Measurements from ENCODE around the gene CCAR1.
"Not testable (repeated sequence)": the region's sequence is repeated elsewhere in the genome, so short reads cannot be mapped to it uniquely, and the experiment has no call there.

CCAR1 gene

DNA sequence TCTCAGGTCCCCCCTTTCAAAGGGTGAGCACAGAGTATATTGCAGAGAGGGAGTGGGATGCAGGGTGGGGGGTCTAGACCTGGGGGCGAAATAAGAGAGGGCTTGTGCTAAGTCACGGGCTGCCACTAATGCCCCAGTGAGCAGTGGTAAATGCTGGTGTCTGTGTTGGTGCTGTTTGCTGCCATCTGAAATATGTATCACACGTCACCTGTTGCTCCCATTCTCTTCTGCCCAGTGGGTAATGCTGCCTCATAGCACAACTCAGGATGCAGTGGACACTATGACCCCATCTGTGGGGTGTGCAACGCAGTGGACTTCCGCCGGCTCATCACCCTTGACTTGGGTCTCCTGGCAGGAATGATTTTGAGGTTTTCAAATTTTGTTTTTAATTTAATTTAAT is 108.9 kb downstream of the CCAR1 start:
- no peak for DNase-seq

DNA sequence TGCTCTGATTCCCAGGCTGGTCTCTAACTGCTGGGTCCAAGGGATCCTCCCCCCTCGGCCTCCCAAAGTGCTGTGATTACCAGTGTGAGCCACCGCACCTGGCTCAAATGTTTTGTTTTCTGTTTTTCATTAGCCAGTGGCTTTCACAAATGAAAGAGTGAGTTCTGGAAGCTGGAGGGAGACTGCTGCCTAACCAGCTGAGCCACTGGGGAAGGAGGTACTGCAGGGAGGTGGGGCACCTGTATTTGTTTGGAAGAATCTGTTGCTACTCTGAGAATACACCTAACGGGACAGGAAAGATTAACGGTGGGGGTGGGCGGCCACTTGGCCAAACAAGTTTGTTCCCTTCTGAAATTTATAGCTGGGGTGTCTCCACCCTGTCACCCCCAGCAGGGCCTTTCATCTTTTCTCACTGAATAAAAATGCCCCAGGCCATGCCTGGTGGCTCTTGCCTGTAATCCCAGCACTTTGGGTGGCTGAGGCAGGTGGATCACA is 111.0 kb downstream of the CCAR1 start:
- DNase-seq = no peak

DNA sequence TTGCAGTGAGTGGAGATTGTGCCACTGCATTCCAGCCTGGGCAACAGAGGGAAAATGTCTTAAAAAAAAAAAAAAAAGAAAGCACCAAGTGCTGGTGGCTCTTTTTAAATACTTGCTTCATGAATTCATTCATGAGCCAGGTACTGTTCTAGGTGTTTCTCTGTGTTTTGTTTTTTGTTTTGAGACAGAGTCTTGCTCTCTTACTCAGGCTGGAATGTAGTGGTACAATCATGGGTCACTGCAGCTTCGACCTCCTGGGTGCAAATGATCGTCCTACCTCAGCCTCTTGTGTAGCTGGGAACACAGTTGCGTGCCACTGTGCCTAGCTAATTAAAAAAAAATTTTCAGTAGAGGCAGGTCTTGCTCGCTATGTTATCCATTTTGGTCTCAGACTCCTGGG is 111.6 kb downstream of the CCAR1 start:
- no peak for DNase-seq

DNA sequence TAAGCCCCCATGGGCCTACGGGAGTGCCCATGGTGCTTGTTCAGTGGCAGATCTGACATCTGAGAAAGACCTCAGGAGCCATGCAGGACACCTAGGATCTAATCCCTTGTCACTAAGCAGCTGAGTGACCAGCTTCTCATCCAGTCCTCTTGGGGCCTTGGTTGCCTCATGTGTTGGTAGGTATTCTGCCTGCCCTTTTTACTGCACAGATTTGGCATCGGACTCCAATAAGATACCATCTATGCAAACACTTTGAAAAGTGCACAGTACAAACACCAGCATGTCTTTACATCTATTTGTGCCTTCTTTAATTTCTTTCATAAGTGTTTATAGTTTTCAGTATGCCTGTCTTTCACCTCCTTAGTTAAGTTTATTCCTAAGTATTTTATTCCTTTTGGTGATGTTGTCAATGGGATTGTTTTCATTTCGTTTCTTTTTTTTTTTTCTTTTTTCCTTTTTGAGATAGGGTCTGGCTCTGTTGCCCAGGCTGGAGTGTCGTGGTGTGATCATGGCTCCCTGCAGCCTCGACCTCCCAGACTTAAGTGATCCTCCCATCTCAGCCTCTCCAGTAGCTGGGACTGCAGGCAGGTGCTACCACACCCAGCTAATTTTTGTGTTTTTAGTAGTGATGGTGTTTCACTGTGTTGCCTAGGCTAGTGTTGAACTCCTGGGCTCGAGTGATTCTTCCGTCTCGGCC is 116.7 kb downstream of the CCAR1 start:
- no peak for DNase-seq

DNA sequence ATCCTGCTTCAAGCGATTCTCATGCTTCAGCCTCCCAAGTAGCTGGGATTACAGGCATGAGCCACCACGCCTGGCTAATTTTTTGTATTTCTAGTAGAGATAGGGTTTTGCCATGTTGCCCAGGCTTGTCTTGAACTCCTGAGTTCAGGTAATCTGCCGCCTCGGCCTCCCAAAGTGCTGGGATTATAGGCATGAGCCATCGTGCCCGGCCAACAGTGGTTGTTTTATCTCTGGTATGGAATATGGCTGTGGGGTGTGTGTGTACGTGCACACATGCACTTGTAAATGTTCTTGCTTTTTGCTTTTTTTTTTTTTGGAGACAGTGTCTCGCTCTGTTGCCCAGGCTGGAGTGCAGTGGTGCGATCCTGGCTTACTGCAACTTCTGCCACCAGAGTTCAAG is 119.6 kb downstream of the CCAR1 start:
- not testable (repeated sequence) for DNase-seq

Data from DMS153 (cell line).